ENCODE data around the gene TRIP6.

DNA sequence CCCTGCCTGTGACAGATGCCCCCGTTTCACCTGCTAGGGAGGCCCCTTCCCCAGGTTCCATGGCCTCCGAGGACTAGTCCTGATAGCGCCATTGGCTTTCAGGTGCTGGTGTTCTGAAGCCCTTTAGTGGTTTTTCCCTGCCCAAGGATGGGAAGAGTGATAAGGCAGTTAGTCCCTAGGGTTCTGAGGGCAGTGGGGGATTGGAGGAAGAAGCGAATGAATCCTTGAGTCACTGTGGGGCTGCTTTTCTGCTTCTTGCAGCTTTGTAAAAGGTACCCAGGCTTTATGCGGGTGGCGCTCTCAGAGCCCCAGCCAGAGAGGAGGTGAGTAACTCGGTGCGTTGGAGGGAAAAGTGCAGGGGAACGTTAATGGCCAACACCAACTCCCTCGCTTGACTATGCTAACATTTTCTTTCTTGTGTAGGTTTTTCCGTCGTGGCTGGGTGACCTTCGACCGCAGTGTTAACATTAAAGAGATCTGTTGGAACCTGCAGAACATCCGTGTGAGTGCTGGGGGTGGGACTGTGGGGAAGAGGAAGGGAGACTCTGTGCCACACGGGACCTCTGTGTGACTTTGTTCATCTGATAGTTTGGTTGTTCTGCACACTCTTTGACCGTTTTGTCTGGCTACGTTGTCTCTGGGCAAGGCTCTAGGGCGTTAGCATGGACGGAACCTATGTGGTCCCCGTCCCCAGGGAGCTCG is 18.4 kb downstream of the TRIP6 start:
- TF ChIP-seq EZH2 (IDR thresholded peaks at IDR 0.05) (no peak), EZH2phosphoT487 (IDR thresholded peaks at IDR 0.05) (no peak)
- TF ChIP-seq, protein P1, sequence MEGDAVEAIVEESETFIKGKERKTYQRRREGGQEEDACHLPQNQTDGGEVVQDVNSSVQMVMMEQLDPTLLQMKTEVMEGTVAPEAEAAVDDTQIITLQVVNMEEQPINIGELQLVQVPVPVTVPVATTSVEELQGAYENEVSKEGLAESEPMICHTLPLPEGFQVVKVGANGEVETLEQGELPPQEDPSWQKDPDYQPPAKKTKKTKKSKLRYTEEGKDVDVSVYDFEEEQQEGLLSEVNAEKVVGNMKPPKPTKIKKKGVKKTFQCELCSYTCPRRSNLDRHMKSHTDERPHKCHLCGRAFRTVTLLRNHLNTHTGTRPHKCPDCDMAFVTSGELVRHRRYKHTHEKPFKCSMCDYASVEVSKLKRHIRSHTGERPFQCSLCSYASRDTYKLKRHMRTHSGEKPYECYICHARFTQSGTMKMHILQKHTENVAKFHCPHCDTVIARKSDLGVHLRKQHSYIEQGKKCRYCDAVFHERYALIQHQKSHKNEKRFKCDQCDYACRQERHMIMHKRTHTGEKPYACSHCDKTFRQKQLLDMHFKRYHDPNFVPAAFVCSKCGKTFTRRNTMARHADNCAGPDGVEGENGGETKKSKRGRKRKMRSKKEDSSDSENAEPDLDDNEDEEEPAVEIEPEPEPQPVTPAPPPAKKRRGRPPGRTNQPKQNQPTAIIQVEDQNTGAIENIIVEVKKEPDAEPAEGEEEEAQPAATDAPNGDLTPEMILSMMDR (IDR thresholded peaks at IDR 0.05) = no peak

Measured in neural progenitor cell (in vitro differentiated cells).